Measurements from ENCODE around the gene MOB1B.
"Not testable (repeated sequence)": the region's sequence is repeated elsewhere in the genome, so short reads cannot be mapped to it uniquely, and the experiment has no call there.

DNA sequence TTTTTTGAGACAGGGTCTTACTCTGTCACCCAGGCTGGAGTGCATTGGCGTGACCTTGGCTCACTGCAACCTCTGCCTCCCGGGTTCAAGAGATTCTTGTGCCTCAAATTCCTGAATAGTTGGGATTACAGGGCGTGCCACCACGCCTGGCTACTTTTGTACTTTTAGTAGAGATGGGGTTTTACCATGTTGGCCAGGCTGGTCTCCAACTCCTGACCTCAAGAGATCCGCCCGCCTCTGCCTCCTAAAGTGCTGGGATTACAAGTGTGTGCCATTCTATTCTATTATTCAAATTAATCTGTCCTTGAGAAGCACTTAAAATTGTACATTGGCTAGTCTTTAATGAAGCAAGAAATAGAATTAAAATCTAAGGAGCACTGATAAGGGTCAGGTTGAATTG lies 3.6 kb upstream of the MOB1B start:
- TF ChIP-seq POLR2A, POLR2AphosphoS5 (IDR thresholded peaks at IDR 0.05; ENCODE audit: low read depth, low read length): not testable (repeated sequence)
